Measurements from ENCODE around the gene TALDO1. TPM values are rescaled to one million over a fixed set of nuclear protein-coding genes. Genes with fewer than 3 reads are reported as not detected.

The TALDO1 gene
- total RNA-seq, 4 donors from 2014 or later = 237 to 459 (median 293) TPM

GRCh38 chr11:803467-803742 lies 56.1 kb downstream of the TALDO1 start:
- TF ChIP-seq CTCF (IDR thresholded peaks at IDR 0.05; ENCODE audit: low read depth) = no peak

GRCh38 chr11:803770-804598 lies 56.7 kb downstream of the TALDO1 start:
- TF ChIP-seq CTCF (IDR thresholded peaks at IDR 0.05; ENCODE audit: low read depth) = no peak

- no peak for TF ChIP-seq CTCF (IDR thresholded peaks at IDR 0.05; ENCODE audit: low read depth)
Measured at GRCh38 chr11:804599-804964, 57.3 kb downstream of the TALDO1 start.

GRCh38 chr11:808427-809286 lies 61.4 kb downstream of the TALDO1 start:
- TF ChIP-seq CTCF (IDR thresholded peaks at IDR 0.05; ENCODE audit: low read depth) = no peak

GRCh38 chr11:809287-810039 lies 62.2 kb downstream of the TALDO1 start, which contains the start of gene RPLP2:
Gene RPLP2, plus strand, starts transcription at chr11:809967. Its CDS starts 268 bp downstream, at chr11:810235.
- no peak for TF ChIP-seq CTCF (IDR thresholded peaks at IDR 0.05; ENCODE audit: low read depth)

GRCh38 chr11:810040-810567 lies 62.8 kb downstream of the TALDO1 start:
- no peak for TF ChIP-seq CTCF (IDR thresholded peaks at IDR 0.05; ENCODE audit: low read depth)
